K562 (cell line): Measurements from ENCODE around the gene TMTC4. TPM values are rescaled to one million over a fixed set of nuclear protein-coding genes. Genes with fewer than 3 reads are reported as not detected.

Source experiments
- ATAC-seq: fragments of 200-7000 bp; cut with Tn5 transposase; 3 replicates; pipeline ENCODE4 v1.9.1; 2020; ENCODE audit warnings: moderate library complexity
- BruUV-seq: library from RNA; stranded (reverse); fragments of 400-500 nt; replicated peaks from 2 replicates; lab custom pipeline; 2021; lab: Mats Ljungman, UMichigan
- CTCF ChIA-PET: fragments of 300-600 bp; formaldehyde crosslinking; extraction: SDS; loops from one replicate; lab custom pipeline; 2021; ENCODE audit warnings: low intra/inter-chr PET ratio; lab: Yijun Ruan, JAX
- POLR2A ChIA-PET: fragments of 300-600, 350-650 bp; sonication (Branson Sonifier 250); formaldehyde crosslinking; extraction: SDS; loops from one replicate; lab custom pipeline; 2021; ENCODE audit warnings: antibody characterized with exemption, inconsistent platforms; lab: Yijun Ruan, JAX
- DNase-seq, 4 experiments: peaks; one replicate each; pipeline versions ENCODE4 v3.0.0 to v3.0.0-alpha.2; 2011 to 2018; ENCODE audit warnings: low spot score in 3 of 4, mixed read lengths in 3 of 4; ENCODE audit errors: extremely low read depth in 1 of 4
- FAIRE-seq: peaks from 2 replicates; lab custom pipeline; 2011; peaks lifted over from hg19 to GRCh38; lab: Jason Lieb, UNC
- H2AFZ ChIP-seq: 2 replicates; pipeline ENCODE4 v1.6.0; 2011; ENCODE audit warnings: low read depth, low read length, control low read depth, inconsistent platforms
- H3K27ac ChIP-seq: fragments of 200-600 bp; 3 replicates; pipeline ENCODE4 v1.8.0; 2011; ENCODE audit warnings: low read depth, mild to moderate bottlenecking, control low read depth, inconsistent platforms, low read length, moderate library complexity, mixed read lengths; ENCODE audit errors: extremely low read depth
- H3K27me3 ChIP-seq, 2 experiments: fragments of 300-600 bp in 1 of 2; 2 replicates in 1 of 2; 3 replicates in 1 of 2; pipeline versions ENCODE4 v1.6.0 to v1.8.0; 2011; ENCODE audit warnings: inconsistent platforms in 2 of 2, low read length in 2 of 2, mild to moderate bottlenecking in 1 of 2, mixed read lengths in 1 of 2, moderate library complexity in 1 of 2; ENCODE audit not compliant: control insufficient read depth in 2 of 2, insufficient read depth in 2 of 2
- H3K36me3 ChIP-seq: fragments of 300-600 bp; 3 replicates; pipeline ENCODE4 v1.8.0; 2011; ENCODE audit warnings: mild to moderate bottlenecking, low read length, inconsistent platforms; ENCODE audit not compliant: control insufficient read depth, insufficient read depth
- H3K4me1 ChIP-seq, 2 experiments: fragments of 200-600 bp in 1 of 2; replicated peaks in 1 of 2; 2 replicates in 1 of 2; 3 replicates in 1 of 2; pipeline versions ENCODE4 v1.5.1 to v1.8.0; 2011; ENCODE audit warnings: inconsistent platforms in 2 of 2, low read length in 2 of 2, mild to moderate bottlenecking in 1 of 2, mixed read lengths in 1 of 2, moderate library complexity in 1 of 2; ENCODE audit not compliant: control insufficient read depth in 2 of 2, insufficient read depth in 2 of 2
- H3K4me2 ChIP-seq: 2 replicates; pipeline ENCODE4 v1.6.1; 2011; ENCODE audit warnings: low read length, control low read depth, inconsistent platforms, mixed read lengths; ENCODE audit not compliant: insufficient read depth
- H3K4me3 ChIP-seq: fragments of 200-600 bp; sonication (generic), shearing (Covaris generic); 2 replicates; pipeline ENCODE4 v1.5.1; 2016; ENCODE audit warnings: control low read depth, inconsistent platforms
- H3K79me2 ChIP-seq: fragments of 200-600 bp; 3 replicates; pipeline ENCODE4 v1.8.0; 2011; ENCODE audit warnings: low read length, inconsistent platforms; ENCODE audit not compliant: control insufficient read depth, insufficient read depth
- H3K9ac ChIP-seq, 2 experiments: 2 replicates each; pipeline versions ENCODE4 v1.6.0 to v1.6.1; 2011; ENCODE audit warnings: low read depth in 2 of 2, low read length in 2 of 2, control low read depth in 1 of 2, inconsistent platforms in 1 of 2, mild to moderate bottlenecking in 1 of 2, mixed read lengths in 1 of 2; ENCODE audit not compliant: insufficient read depth in 1 of 2
- H3K9me1 ChIP-seq: one replicate; pipeline ENCODE4 v1.6.0; 2011; ENCODE audit warnings: inconsistent platforms, mild to moderate bottlenecking, low read length, moderate library complexity; ENCODE audit not compliant: control insufficient read depth, insufficient read depth
- H3K9me3 ChIP-seq: replicated peaks from 2 replicates; pipeline ENCODE4 v1.5.1; 2011; ENCODE audit warnings: low read depth, low read length, inconsistent platforms; ENCODE audit not compliant: control insufficient read depth, insufficient read depth
- H4K20me1 ChIP-seq: replicated peaks from 2 replicates; pipeline ENCODE4 v1.6.1; 2011; ENCODE audit warnings: low read length, inconsistent platforms, mixed read lengths; ENCODE audit not compliant: control insufficient read depth, insufficient read depth
- MBD2 ChIP-seq: sonication (generic); IDR thresholded peaks from 2 replicates; pipeline ENCODE4 v1.6.1; 2016; ENCODE audit warnings: low read depth, borderline replicate concordance
- ZNF431 ChIP-seq: sonication (generic); formaldehyde crosslinking; IDR thresholded peaks from 2 replicates; pipeline ENCODE4 v1.8.0; 2022; ENCODE audit warnings: mild to moderate bottlenecking, missing genetic modification reagents
- WGBS: fragments of 100-300 bp; shearing (Covaris generic); methylation state at CpG from one replicate; pipeline ENCODE4 v1.1.6; 2016; ENCODE audit warnings: low coverage, mixed read lengths; ENCODE audit not compliant: insufficient coverage; ENCODE audit errors: missing lambda C conversion rate; 5-methylcytosine and 5-hydroxymethylcytosine counted together
- in situ Hi-C: fragments of 300-500 bp; cut with MboI; formaldehyde crosslinking; loops from 4 replicates; pipeline ENCODE4 v1.15.0; 2018; ENCODE audit warnings: inconsistent platforms, mixed read lengths
- intact Hi-C: fragments of 100-400 bp; cut with micrococcal nuclease; formaldehyde crosslinking; loops from 2 replicates; pipeline ENCODE4 v1.14.2; 2022
- polyA plus RNA-seq, 8 experiments: library from polyadenylated mRNA; depleted of rRNA in 4 of 8; stranded (reverse) in 5 of 8; unstranded in 3 of 8; fragments of >200 nt; fragmentation: Nextera tagmentation in 2 of 8; fragmentation: Illumina TruSeq in 1 of 8; extraction: Ambion mirVana in 2 of 8; extraction: Trizol in 1 of 8; gene quantifications; 2 replicates each; pipeline versions ENCODE4 v1.2.1 to v1.2.3, GENCODE V29; 2011 to 2014; ENCODE audit warnings: inconsistent platforms in 1 of 8, missing spikeins in 1 of 8
- total RNA-seq, 7 experiments: library from RNA; depleted of rRNA in 6 of 7; stranded (reverse); fragments of >200 nt in 6 of 7; fragmentation: Illumina TruSeq in 2 of 7; extraction: Trizol in 2 of 7; gene quantifications; 2 replicates each; pipeline versions ENCODE4 v1.2.1 to v1.2.3, GENCODE V29; 2011 to 2021; ENCODE audit warnings: low replicate concordance in 1 of 7
- TF ChIP-seq, protein P1 (sequence below): IDR thresholded peaks from 2 replicates; pipeline ENCODE4 v1.6.1; 2011; ENCODE audit warnings: borderline replicate concordance, low read depth, mild to moderate bottlenecking, moderate library complexity, low read length; ENCODE audit not compliant: insufficient read depth, poor library complexity, severe bottlenecking
- TF ChIP-seq, protein P2 (sequence below), 3 experiments: IDR thresholded peaks in 2 of 3; conservative IDR thresholded peaks in 1 of 3; 2 replicates each; pipeline ENCODE4 v1.5.1; 2011 to 2012; ENCODE audit warnings: low read length in 3 of 3, mild to moderate bottlenecking in 3 of 3, control low read depth in 2 of 3, improper control_type of control experiment in 1 of 3, inconsistent platforms in 1 of 3, low read depth in 1 of 3, mixed read lengths in 1 of 3, moderate library complexity in 1 of 3; ENCODE audit not compliant: insufficient read depth in 2 of 3

Gene TMTC4
- total and polyA plus RNA-seq, 9 of the 15 experiments (the other 6 are each of a cell fraction or from before 2014, with no cell fraction given): 3.5 to 16.7 (median 11.8) TPM

DNA sequence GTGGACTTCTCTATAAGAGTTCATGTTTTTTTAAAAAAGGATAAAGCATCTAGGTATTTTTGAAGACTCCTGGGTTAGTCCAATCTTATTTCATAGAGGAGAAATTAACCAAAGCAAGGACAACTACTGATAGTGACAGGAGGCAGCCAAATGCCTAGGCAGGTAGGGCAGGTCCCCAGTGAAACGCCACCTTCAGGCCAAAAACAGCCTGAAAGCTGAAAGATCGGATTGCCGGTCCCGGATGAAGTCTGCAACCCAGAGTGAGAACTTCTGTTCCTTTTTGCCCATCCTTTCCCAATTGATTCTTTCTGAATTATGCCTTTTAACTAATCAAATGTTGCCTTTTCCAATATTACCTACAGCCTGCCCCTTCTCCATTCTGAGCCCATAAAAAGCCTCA lies 79.9 kb downstream of the TMTC4 start:
- TF ChIP-seq, protein P1, sequence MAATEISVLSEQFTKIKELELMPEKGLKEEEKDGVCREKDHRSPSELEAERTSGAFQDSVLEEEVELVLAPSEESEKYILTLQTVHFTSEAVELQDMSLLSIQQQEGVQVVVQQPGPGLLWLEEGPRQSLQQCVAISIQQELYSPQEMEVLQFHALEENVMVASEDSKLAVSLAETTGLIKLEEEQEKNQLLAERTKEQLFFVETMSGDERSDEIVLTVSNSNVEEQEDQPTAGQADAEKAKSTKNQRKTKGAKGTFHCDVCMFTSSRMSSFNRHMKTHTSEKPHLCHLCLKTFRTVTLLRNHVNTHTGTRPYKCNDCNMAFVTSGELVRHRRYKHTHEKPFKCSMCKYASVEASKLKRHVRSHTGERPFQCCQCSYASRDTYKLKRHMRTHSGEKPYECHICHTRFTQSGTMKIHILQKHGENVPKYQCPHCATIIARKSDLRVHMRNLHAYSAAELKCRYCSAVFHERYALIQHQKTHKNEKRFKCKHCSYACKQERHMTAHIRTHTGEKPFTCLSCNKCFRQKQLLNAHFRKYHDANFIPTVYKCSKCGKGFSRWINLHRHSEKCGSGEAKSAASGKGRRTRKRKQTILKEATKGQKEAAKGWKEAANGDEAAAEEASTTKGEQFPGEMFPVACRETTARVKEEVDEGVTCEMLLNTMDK: peak; percentile 36
- TF ChIP-seq, protein P2, sequence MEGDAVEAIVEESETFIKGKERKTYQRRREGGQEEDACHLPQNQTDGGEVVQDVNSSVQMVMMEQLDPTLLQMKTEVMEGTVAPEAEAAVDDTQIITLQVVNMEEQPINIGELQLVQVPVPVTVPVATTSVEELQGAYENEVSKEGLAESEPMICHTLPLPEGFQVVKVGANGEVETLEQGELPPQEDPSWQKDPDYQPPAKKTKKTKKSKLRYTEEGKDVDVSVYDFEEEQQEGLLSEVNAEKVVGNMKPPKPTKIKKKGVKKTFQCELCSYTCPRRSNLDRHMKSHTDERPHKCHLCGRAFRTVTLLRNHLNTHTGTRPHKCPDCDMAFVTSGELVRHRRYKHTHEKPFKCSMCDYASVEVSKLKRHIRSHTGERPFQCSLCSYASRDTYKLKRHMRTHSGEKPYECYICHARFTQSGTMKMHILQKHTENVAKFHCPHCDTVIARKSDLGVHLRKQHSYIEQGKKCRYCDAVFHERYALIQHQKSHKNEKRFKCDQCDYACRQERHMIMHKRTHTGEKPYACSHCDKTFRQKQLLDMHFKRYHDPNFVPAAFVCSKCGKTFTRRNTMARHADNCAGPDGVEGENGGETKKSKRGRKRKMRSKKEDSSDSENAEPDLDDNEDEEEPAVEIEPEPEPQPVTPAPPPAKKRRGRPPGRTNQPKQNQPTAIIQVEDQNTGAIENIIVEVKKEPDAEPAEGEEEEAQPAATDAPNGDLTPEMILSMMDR (IDR thresholded peaks at IDR 0.05 in 2 of 3, conservative IDR thresholded peaks at IDR 0.05 in 1 of 3; ENCODE audit: insufficient read depth in 2 of 3, low read depth in 1 of 3, low read length in 3 of 3): peak; percentile 50 to 61 (median 54)
- TF ChIP-seq ZNF431 (CRISPR knock-in tag) (no peak), MBD2 (no peak)
- FAIRE-seq (no peak), DNase-seq (peak; percentile 16 to 53 (median 20)), ATAC-seq (peak; percentile 88)
- Histone ChIP-seq H3K79me2 (no peaks in the 10 kb centered on the region), H2AFZ (0 out of 2 replicates have a peak overlapping the region, but pooled peaks have one; percentile 48), H3K27me3 (no peaks in the 10 kb centered on the region), H3K4me2 (no peak overlapping the region), H3K9me3 (no peaks in the 10 kb centered on the region), H4K20me1 (no peaks in the 10 kb centered on the region), H3K9me1 (no peaks in the 10 kb centered on the region), H3K4me3 (no peak overlapping the region), H3K36me3 (no peaks in the 10 kb centered on the region), H3K9ac (no peak overlapping the region), H3K27ac (no peak overlapping the region), H3K4me1 (peaks cover 0 to 2% of the 10 kb centered on the region in 2 experiments; a peak in 2 of 5 replicates)
- WGBS: 16% methylated on average over 4 of the region's 4 CpGs
- BruUV-seq: no TSS peak
- ChIA-PET CTCF (no interaction called here), POLR2A (interaction anchor here (1.2 kb wide), 1 partner anchor 487 kb away, joined by 3 read pairs; no protein-coding TSS in a partner anchor)
- intact Hi-C loops (no loop called here), in situ Hi-C loops (no loop called here)
